IPS-18a (cell line): ENCODE measurements around the gene SSX2IP.

Experiments
- H3K27ac ChIP-seq: one replicate; pipeline ENCODE4 v1.5.1; 2013; ENCODE audit warnings: low read length
- H3K27me3 ChIP-seq: one replicate; pipeline ENCODE4 v1.6.1; 2013; ENCODE audit warnings: mild to moderate bottlenecking, low read length; ENCODE audit not compliant: control insufficient read depth, insufficient read depth
- H3K36me3 ChIP-seq: one replicate; pipeline ENCODE4 v1.6.1; 2013; ENCODE audit warnings: low read depth, low read length; ENCODE audit not compliant: control insufficient read depth
- H3K4me1 ChIP-seq: one replicate; pipeline ENCODE4 v1.6.1; 2013; ENCODE audit warnings: low read depth, low read length; ENCODE audit not compliant: control insufficient read depth
- H3K4me3 ChIP-seq: one replicate; pipeline ENCODE4 v1.5.1; 2013; ENCODE audit warnings: low read length
- H3K9ac ChIP-seq: one replicate; pipeline ENCODE4 v1.6.1; 2013; ENCODE audit warnings: mild to moderate bottlenecking, low read length, moderate library complexity
- H3K9me3 ChIP-seq: one replicate; pipeline ENCODE4 v1.6.1; 2013; ENCODE audit warnings: low read depth, low read length; ENCODE audit not compliant: control insufficient read depth

SSX2IP gene

GRCh38 chr1:84689514-84690396 lies 506 bp downstream of the SSX2IP start:
- H3K4me3 ChIP-seq, result peak overlapping the region; percentile 90
- no peaks in the 10 kb centered on the region for H3K36me3 ChIP-seq
- no peaks in the 10 kb centered on the region for H3K27me3 ChIP-seq
- peaks cover 10% of the 10 kb centered on the region for H3K4me1 ChIP-seq
- peak overlapping the region; percentile 60 for H3K9ac ChIP-seq
- no peak overlapping the region for H3K27ac ChIP-seq
- H3K9me3 ChIP-seq, result no peaks in the 10 kb centered on the region

- peak overlapping the region; percentile 90 for H3K4me3 ChIP-seq
- H3K9ac ChIP-seq, result peak overlapping the region; percentile 60
- H3K27me3 ChIP-seq, result no peaks in the 10 kb centered on the region
- peaks cover 10% of the 10 kb centered on the region for H3K4me1 ChIP-seq
- no peaks in the 10 kb centered on the region for H3K9me3 ChIP-seq
- H3K27ac ChIP-seq, result no peak overlapping the region
- H3K36me3 ChIP-seq, result no peaks in the 10 kb centered on the region
These were observed 1.7 kb downstream of the SSX2IP start for GRCh38 chr1:84688463-84689061.

- Histone ChIP-seq H3K27me3 (no peaks in the 10 kb centered on the region), H3K36me3 (no peaks in the 10 kb centered on the region), H3K4me3 (no peak overlapping the region), H3K9ac (no peak overlapping the region), H3K4me1 (peaks cover 10% of the 10 kb centered on the region), H3K9me3 (no peaks in the 10 kb centered on the region), H3K27ac (no peak overlapping the region)
These were observed 2.4 kb downstream of the SSX2IP start for GRCh38 chr1:84687714-84688462.

GRCh38 chr1:84686223-84686622 lies 4.0 kb downstream of the SSX2IP start:
- Histone ChIP-seq H3K27ac (no peak overlapping the region), H3K9me3 (no peaks in the 10 kb centered on the region), H3K4me3 (no peak overlapping the region), H3K9ac (no peak overlapping the region), H3K36me3 (no peaks in the 10 kb centered on the region), H3K27me3 (no peaks in the 10 kb centered on the region), H3K4me1 (peaks cover 10% of the 10 kb centered on the region)

GRCh38 chr1:84683508-84683907 lies 6.8 kb downstream of the SSX2IP start:
- no peaks in the 10 kb centered on the region for H3K36me3 ChIP-seq
- no peak overlapping the region for H3K27ac ChIP-seq
- H3K9me3 ChIP-seq, result no peaks in the 10 kb centered on the region
- H3K27me3 ChIP-seq, result no peaks in the 10 kb centered on the region
- H3K9ac ChIP-seq, result no peak overlapping the region
- H3K4me3 ChIP-seq, result no peak overlapping the region
- H3K4me1 ChIP-seq, result peaks cover 1% of the 10 kb centered on the region

- H3K9ac ChIP-seq, result no peak overlapping the region
- H3K27ac ChIP-seq, result no peak overlapping the region
- H3K4me1 ChIP-seq, result no peaks in the 10 kb centered on the region
- H3K27me3 ChIP-seq, result no peaks in the 10 kb centered on the region
- no peaks in the 10 kb centered on the region for H3K36me3 ChIP-seq
- H3K4me3 ChIP-seq, result no peak overlapping the region
- H3K9me3 ChIP-seq, result no peaks in the 10 kb centered on the region
These were observed 8.2 kb downstream of the SSX2IP start for GRCh38 chr1:84682047-84682446.

- no peak overlapping the region for H3K27ac ChIP-seq
- no peaks in the 10 kb centered on the region for H3K9me3 ChIP-seq
- no peaks in the 10 kb centered on the region for H3K27me3 ChIP-seq
- no peaks in the 10 kb centered on the region for H3K36me3 ChIP-seq
- H3K4me1 ChIP-seq, result peaks cover 24% of the 10 kb centered on the region
- no peak overlapping the region for H3K9ac ChIP-seq
- H3K4me3 ChIP-seq, result no peak overlapping the region
These were observed 12.7 kb downstream of the SSX2IP start for GRCh38 chr1:84677415-84678099.

- Histone ChIP-seq H3K9ac (no peak overlapping the region), H3K4me1 (peaks cover 28% of the 10 kb centered on the region), H3K27me3 (no peaks in the 10 kb centered on the region), H3K9me3 (no peaks in the 10 kb centered on the region), H3K36me3 (no peaks in the 10 kb centered on the region), H3K27ac (no peak overlapping the region), H3K4me3 (peak overlapping the region; percentile 4)
These were observed 14.6 kb downstream of the SSX2IP start for GRCh38 chr1:84675631-84676030.

- Histone ChIP-seq H3K27me3 (no peaks in the 10 kb centered on the region), H3K27ac (no peak overlapping the region), H3K4me3 (peak overlapping the region; percentile 4), H3K36me3 (no peaks in the 10 kb centered on the region), H3K4me1 (peaks cover 28% of the 10 kb centered on the region), H3K9ac (no peak overlapping the region), H3K9me3 (no peaks in the 10 kb centered on the region)
These were observed 15.2 kb downstream of the SSX2IP start for GRCh38 chr1:84675106-84675505.

- Histone ChIP-seq H3K4me3 (no peak overlapping the region), H3K27me3 (no peaks in the 10 kb centered on the region), H3K9me3 (no peaks in the 10 kb centered on the region), H3K27ac (no peak overlapping the region), H3K9ac (no peak overlapping the region), H3K4me1 (peaks cover 28% of the 10 kb centered on the region), H3K36me3 (peaks cover 1% of the 10 kb centered on the region)
These were observed 15.6 kb downstream of the SSX2IP start for GRCh38 chr1:84674705-84675104.

- H3K27ac ChIP-seq, result no peak overlapping the region
- H3K4me3 ChIP-seq, result no peak overlapping the region
- H3K9ac ChIP-seq, result no peak overlapping the region
- H3K4me1 ChIP-seq, result peaks cover 28% of the 10 kb centered on the region
- no peaks in the 10 kb centered on the region for H3K27me3 ChIP-seq
- no peaks in the 10 kb centered on the region for H3K9me3 ChIP-seq
- peaks cover 8% of the 10 kb centered on the region for H3K36me3 ChIP-seq
These were observed 16.2 kb downstream of the SSX2IP start for GRCh38 chr1:84674021-84674420.
